Measurements from ENCODE around the gene WDR27. TPM values are rescaled to one million over a fixed set of nuclear protein-coding genes. Genes with fewer than 3 reads are reported as not detected.
A peak's percentile ranks its signal among the peaks of the same experiment; 100 is the strongest.

Gene WDR27
- total RNA-seq, 2 donors from 2014 or later: 17.8 to 53.1 TPM

- no peak for DNase-seq (ENCODE audit: low spot score)
- intact Hi-C loops (cut with DNase I): no loop called here
- H3K4me1 ChIP-seq (replicated peaks): no peaks in the 10 kb centered on the region
- H3K27me3 ChIP-seq (replicated peaks; ENCODE audit: insufficient read depth): no peaks in the 10 kb centered on the region
- WGBS: 48% methylated on average over 12 of the region's 12 CpGs
- H3K27ac ChIP-seq: peak overlapping the region in 1 of 2 donors; percentile 2
- peaks cover 4% of the 10 kb centered on the region for H3K9me3 ChIP-seq
- TF ChIP-seq CTCF (IDR thresholded peaks at IDR 0.05) (no peak), POLR2A (IDR thresholded peaks at IDR 0.05) (no peak), POLR2AphosphoS5 (IDR thresholded peaks at IDR 0.05) (no peak)
- H3K4me3 ChIP-seq: no peak overlapping the region
- no peaks in the 10 kb centered on the region for H3K36me3 ChIP-seq
Observed at GRCh38 chr6:169428532-169428931, 273.3 kb downstream of the WDR27 start.

GRCh38 chr6:169427856-169428255 lies 274.0 kb downstream of the WDR27 start:
- 39% methylated on average over 11 of the region's 11 CpGs for WGBS
- no peaks in the 10 kb centered on the region for H3K4me1 ChIP-seq (replicated peaks)
- peak; percentile 5 for TF ChIP-seq POLR2AphosphoS5 (IDR thresholded peaks at IDR 0.05)
- TF ChIP-seq POLR2A (IDR thresholded peaks at IDR 0.05): no peak
- intact Hi-C loops (cut with DNase I): no loop called here
- H3K36me3 ChIP-seq: no peaks in the 10 kb centered on the region
- H3K9me3 ChIP-seq: peaks cover 4% of the 10 kb centered on the region
- no peak overlapping the region for H3K4me3 ChIP-seq
- no peaks in the 10 kb centered on the region for H3K27me3 ChIP-seq (replicated peaks; ENCODE audit: insufficient read depth)
- no peak for DNase-seq (ENCODE audit: low spot score)
- H3K27ac ChIP-seq: peak overlapping the region in 1 of 2 donors; percentile 2

GRCh38 chr6:169426611-169427010 lies 275.2 kb downstream of the WDR27 start:
- TF ChIP-seq POLR2A (IDR thresholded peaks at IDR 0.05) (no peak), CTCF (IDR thresholded peaks at IDR 0.05) (no peak), POLR2AphosphoS5 (IDR thresholded peaks at IDR 0.05) (no peak)
- DNase-seq (ENCODE audit: low spot score): no peak
- Histone ChIP-seq H3K4me1 (replicated peaks) (no peaks in the 10 kb centered on the region), H3K9me3 (peaks cover 4% of the 10 kb centered on the region), H3K27ac (no peak overlapping the region), H3K27me3 (replicated peaks; ENCODE audit: insufficient read depth) (no peaks in the 10 kb centered on the region), H3K36me3 (no peaks in the 10 kb centered on the region), H3K4me3 (no peak overlapping the region)
- intact Hi-C loops (cut with DNase I): no loop called here
- WGBS: 89% methylated on average over 9 of the region's 10 CpGs

GRCh38 chr6:169425628-169426370 lies 276.0 kb downstream of the WDR27 start:
- Histone ChIP-seq H3K9me3 (peaks cover 2% of the 10 kb centered on the region), H3K4me3 (no peak overlapping the region), H3K4me1 (replicated peaks) (no peaks in the 10 kb centered on the region), H3K27ac (no peak overlapping the region), H3K27me3 (replicated peaks; ENCODE audit: insufficient read depth) (no peaks in the 10 kb centered on the region), H3K36me3 (no peaks in the 10 kb centered on the region)
- no peak for DNase-seq (ENCODE audit: low spot score)
- no peak for TF ChIP-seq POLR2A (IDR thresholded peaks at IDR 0.05)
- TF ChIP-seq CTCF (IDR thresholded peaks at IDR 0.05): no peak
- TF ChIP-seq POLR2AphosphoS5 (IDR thresholded peaks at IDR 0.05): no peak
- 92% methylated on average over 30 of the region's 31 CpGs for WGBS
- intact Hi-C loops (cut with DNase I): no loop called here

GRCh38 chr6:169424821-169425240 lies 277.0 kb downstream of the WDR27 start:
- intact Hi-C loops (cut with DNase I): no loop called here
- DNase-seq (ENCODE audit: low spot score): no peak
- no peak overlapping the region for H3K27ac ChIP-seq

More at GRCh38 chr6:169424821-169425240, 277.0 kb downstream of the WDR27 start:
- Histone ChIP-seq H3K36me3 (no peaks in the 10 kb centered on the region), H3K27me3 (replicated peaks; ENCODE audit: insufficient read depth) (no peaks in the 10 kb centered on the region), H3K9me3 (no peaks in the 10 kb centered on the region), H3K4me1 (replicated peaks) (no peaks in the 10 kb centered on the region), H3K4me3 (no peak overlapping the region)
- no peak for TF ChIP-seq CTCF (IDR thresholded peaks at IDR 0.05)
- TF ChIP-seq POLR2A (IDR thresholded peaks at IDR 0.05): no peak
- WGBS: 89% methylated on average over 24 of the region's 24 CpGs

Measured in prostate gland (tissue), 2 donors.